H1 (cell line): Measurements from ENCODE around the gene TSC22D1.

Experiments
- EZH2 ChIP-seq: fragments of 200-600 bp; sonication (generic); IDR thresholded peaks from 2 replicates; pipeline ENCODE4 v1.7.1; 2012; ENCODE audit warnings: low read depth, mild to moderate bottlenecking, moderate library complexity, low read length, inconsistent platforms; ENCODE audit not compliant: severe bottlenecking
- TF ChIP-seq, protein P1 (sequence below), 3 experiments: IDR thresholded peaks; 1 replicate in 2 of 3; 2 replicates in 1 of 3; pipeline versions ENCODE4 v1.5.1 to v1.6.1; 2011; ENCODE audit warnings: low read length in 3 of 3, mild to moderate bottlenecking in 3 of 3, inconsistent platforms in 2 of 3, low read depth in 1 of 3, moderate library complexity in 1 of 3; ENCODE audit not compliant: insufficient read depth in 1 of 3; ENCODE audit errors: control extremely low read depth in 1 of 3

DNA sequence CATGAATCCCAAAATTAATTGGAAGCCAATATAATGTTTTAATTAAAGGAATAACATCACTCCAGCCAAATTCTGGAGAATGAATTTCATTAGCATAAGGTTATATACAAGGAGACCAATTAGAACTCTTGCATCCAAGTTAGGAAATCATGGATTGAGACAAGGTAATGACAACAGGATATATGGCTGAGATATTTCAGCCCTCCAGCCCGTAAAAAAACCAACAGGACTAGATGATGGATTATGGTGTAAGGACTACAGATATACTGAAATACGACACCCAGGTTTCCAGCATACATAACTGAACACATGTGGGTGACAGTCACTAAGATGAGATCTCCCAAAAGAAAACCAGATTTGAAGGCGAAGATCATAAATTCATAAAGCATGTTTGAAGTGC is 56.5 kb downstream of the TSC22D1 start:
- no peak for TF ChIP-seq EZH2
- TF ChIP-seq, protein P1, sequence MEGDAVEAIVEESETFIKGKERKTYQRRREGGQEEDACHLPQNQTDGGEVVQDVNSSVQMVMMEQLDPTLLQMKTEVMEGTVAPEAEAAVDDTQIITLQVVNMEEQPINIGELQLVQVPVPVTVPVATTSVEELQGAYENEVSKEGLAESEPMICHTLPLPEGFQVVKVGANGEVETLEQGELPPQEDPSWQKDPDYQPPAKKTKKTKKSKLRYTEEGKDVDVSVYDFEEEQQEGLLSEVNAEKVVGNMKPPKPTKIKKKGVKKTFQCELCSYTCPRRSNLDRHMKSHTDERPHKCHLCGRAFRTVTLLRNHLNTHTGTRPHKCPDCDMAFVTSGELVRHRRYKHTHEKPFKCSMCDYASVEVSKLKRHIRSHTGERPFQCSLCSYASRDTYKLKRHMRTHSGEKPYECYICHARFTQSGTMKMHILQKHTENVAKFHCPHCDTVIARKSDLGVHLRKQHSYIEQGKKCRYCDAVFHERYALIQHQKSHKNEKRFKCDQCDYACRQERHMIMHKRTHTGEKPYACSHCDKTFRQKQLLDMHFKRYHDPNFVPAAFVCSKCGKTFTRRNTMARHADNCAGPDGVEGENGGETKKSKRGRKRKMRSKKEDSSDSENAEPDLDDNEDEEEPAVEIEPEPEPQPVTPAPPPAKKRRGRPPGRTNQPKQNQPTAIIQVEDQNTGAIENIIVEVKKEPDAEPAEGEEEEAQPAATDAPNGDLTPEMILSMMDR (IDR thresholded peaks at IDR 0.05; ENCODE audit: control extremely low read depth in 1 of 3, insufficient read depth in 1 of 3, low read depth in 1 of 3, low read length in 3 of 3): no peak
